ENCODE data around the gene ADGB.

ADGB gene

GRCh38 chr6:146594495-146594894 lies 4.3 kb upstream of the ADGB start:
- no peak overlapping the region for H3K4me3 Mint-ChIP-seq
- H3K27ac Mint-ChIP-seq, result no peak overlapping the region
- H3K27me3 Mint-ChIP-seq, result peaks cover 10% of the 10 kb centered on the region
- no peaks in the 10 kb centered on the region for H3K9me3 Mint-ChIP-seq
- H3K4me1 Mint-ChIP-seq (ENCODE audit: low read depth), result peaks cover 5% of the 10 kb centered on the region
- no peaks in the 10 kb centered on the region for H3K36me3 Mint-ChIP-seq (ENCODE audit: low read depth)

GRCh38 chr6:146595972-146596731 lies 2.6 kb upstream of the ADGB start:
- Mint-ChIP-seq H3K4me3 (no peak overlapping the region), H3K4me1 (ENCODE audit: low read depth) (peaks cover 5% of the 10 kb centered on the region), H3K27ac (no peak overlapping the region), H3K27me3 (peaks cover 21% of the 10 kb centered on the region), H3K9me3 (no peaks in the 10 kb centered on the region), H3K36me3 (ENCODE audit: low read depth) (no peaks in the 10 kb centered on the region)

GRCh38 chr6:146601352-146601751 lies 2.6 kb downstream of the ADGB start:
- Mint-ChIP-seq H3K4me3 (no peak overlapping the region), H3K4me1 (ENCODE audit: low read depth) (peaks cover 5% of the 10 kb centered on the region)

DNA sequence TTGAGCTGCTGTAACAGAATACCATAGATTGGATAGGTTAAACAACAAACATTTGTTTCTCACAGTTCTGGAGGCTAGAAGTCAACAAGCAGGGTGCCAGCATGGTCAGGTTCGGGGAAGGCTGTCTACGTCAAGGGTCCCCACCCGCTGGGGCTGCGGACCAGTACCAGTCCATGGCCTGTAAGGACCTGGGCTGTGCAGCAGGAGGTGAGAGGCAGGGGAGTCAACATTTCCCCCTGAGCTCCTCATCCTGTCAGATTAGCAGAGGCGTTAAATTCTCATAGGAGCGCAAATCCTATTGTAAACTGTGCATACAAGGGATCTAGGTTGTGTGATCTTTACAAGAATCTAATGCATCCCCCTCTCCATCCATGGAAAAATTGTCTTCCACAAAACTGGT lies 3.8 kb downstream of the ADGB start:
- Mint-ChIP-seq H3K4me1 (ENCODE audit: low read depth) (peaks cover 5% of the 10 kb centered on the region), H3K27ac (no peak overlapping the region), H3K36me3 (ENCODE audit: low read depth) (no peaks in the 10 kb centered on the region), H3K4me3 (no peak overlapping the region), H3K27me3 (peaks cover 21% of the 10 kb centered on the region), H3K9me3 (no peaks in the 10 kb centered on the region)

More at GRCh38 chr6:146601352-146601751, 2.6 kb downstream of the ADGB start:
- Mint-ChIP-seq H3K9me3 (no peaks in the 10 kb centered on the region), H3K36me3 (ENCODE audit: low read depth) (no peaks in the 10 kb centered on the region), H3K27ac (no peak overlapping the region), H3K27me3 (peaks cover 21% of the 10 kb centered on the region)

- H3K4me1 Mint-ChIP-seq (ENCODE audit: low read depth), result no peaks in the 10 kb centered on the region
- no peak overlapping the region for H3K4me3 Mint-ChIP-seq
- H3K27ac Mint-ChIP-seq, result no peak overlapping the region
- no peaks in the 10 kb centered on the region for H3K36me3 Mint-ChIP-seq (ENCODE audit: low read depth)
- H3K27me3 Mint-ChIP-seq, result no peaks in the 10 kb centered on the region
- no peaks in the 10 kb centered on the region for H3K9me3 Mint-ChIP-seq
These were observed 15.2 kb downstream of the ADGB start for GRCh38 chr6:146613947-146614346.

DNA sequence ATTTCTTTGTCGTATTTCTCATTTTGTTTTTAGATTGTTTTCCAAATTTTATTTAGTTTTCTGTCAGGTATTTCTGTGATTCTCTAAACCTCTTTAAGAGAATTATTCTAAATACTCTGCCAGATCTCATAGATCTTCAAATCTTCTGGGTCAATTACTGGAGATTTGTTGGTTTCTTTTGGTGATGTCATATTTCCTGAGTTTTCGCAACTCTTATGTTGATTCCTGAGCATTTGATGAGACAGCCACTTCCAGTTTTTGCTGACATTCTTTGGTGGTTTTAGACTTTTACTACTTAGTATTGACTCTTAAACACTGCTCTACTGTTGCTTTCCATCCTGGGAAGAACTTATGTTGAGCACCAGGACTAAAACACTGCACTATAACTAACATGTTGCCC lies 21.9 kb downstream of the ADGB start:
- H3K4me3 Mint-ChIP-seq, result no peak overlapping the region
- H3K27me3 Mint-ChIP-seq, result no peaks in the 10 kb centered on the region
- H3K27ac Mint-ChIP-seq, result no peak overlapping the region
- no peaks in the 10 kb centered on the region for H3K4me1 Mint-ChIP-seq (ENCODE audit: low read depth)
- H3K9me3 Mint-ChIP-seq, result peaks cover 8% of the 10 kb centered on the region
- no peaks in the 10 kb centered on the region for H3K36me3 Mint-ChIP-seq (ENCODE audit: low read depth)

DNA sequence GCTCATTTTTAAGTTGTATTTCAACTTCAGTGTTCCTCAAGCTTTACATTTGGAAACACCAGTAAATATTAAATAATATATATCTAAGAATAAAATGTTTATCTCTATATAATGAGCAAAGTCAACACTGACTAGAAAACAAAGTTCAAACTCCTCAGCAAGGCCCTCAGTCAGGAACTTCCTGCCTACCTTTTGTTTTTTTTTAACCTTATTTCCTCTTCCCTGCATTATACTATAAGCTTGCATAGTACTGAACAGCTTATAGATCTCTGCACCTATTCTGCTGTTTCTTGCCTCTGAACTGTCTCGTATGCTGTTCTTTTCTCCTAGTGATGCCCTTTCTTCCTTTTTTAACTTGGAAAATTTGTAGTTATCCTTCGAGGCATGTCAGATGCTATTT lies 29.6 kb downstream of the ADGB start:
- H3K4me3 Mint-ChIP-seq, result no peak overlapping the region
- no peaks in the 10 kb centered on the region for H3K36me3 Mint-ChIP-seq (ENCODE audit: low read depth)
- no peak overlapping the region for H3K27ac Mint-ChIP-seq

DNA sequence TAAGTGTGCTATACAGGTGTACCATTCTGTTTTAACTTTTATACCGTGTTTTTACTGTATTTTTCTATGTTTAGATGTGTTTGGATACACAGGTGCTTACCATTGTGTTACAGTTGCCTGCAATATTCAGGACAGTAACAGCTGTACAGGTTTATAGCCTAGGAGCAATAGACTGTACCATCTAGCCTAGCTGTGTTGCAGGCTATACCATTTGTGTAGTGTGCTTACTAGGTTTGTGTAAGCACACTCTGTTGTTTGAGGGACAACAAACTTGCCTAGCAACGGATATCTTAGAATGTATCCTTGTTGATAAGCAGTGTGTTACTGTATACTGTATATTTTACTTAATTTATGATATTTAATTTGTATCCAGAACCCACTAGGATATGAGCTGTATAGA lies 35.2 kb downstream of the ADGB start:
- Mint-ChIP-seq H3K36me3 (ENCODE audit: low read depth) (no peaks in the 10 kb centered on the region), H3K4me1 (ENCODE audit: low read depth) (no peaks in the 10 kb centered on the region), H3K27me3 (peaks cover 9% of the 10 kb centered on the region), H3K4me3 (no peak overlapping the region), H3K27ac (no peak overlapping the region), H3K9me3 (no peaks in the 10 kb centered on the region)

More for the DNA sequence above, 29.6 kb downstream of the ADGB start:
- Mint-ChIP-seq H3K9me3 (no peaks in the 10 kb centered on the region), H3K27me3 (peaks cover 9% of the 10 kb centered on the region), H3K4me1 (ENCODE audit: low read depth) (no peaks in the 10 kb centered on the region)

GRCh38 chr6:146635165-146635564 lies 36.4 kb downstream of the ADGB start:
- Mint-ChIP-seq H3K9me3 (no peaks in the 10 kb centered on the region), H3K36me3 (ENCODE audit: low read depth) (no peaks in the 10 kb centered on the region), H3K27me3 (peaks cover 9% of the 10 kb centered on the region), H3K4me3 (no peak overlapping the region), H3K4me1 (ENCODE audit: low read depth) (no peaks in the 10 kb centered on the region), H3K27ac (no peak overlapping the region)

DNA sequence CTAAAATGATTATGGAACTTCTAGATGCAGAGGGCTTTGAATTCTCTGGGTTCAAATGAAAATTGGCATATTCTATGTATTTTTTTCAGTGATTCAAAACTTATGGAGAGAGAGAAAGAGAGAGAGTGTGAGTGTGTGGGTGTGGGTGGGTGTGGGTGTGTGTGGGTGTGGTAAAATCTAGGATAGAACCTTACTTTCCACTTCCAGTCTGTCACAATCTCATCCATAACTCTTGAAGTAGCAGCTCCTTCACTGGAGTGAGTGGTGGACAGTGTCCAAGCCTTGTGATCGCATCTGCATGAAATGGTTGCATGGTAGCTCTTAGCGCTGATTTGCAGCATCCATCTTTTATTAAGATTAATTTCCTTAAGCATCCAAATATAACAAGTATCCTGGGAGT lies 37.7 kb downstream of the ADGB start:
- Mint-ChIP-seq H3K4me3 (no peak overlapping the region), H3K4me1 (ENCODE audit: low read depth) (no peaks in the 10 kb centered on the region), H3K27me3 (peaks cover 9% of the 10 kb centered on the region), H3K9me3 (no peaks in the 10 kb centered on the region), H3K36me3 (ENCODE audit: low read depth) (no peaks in the 10 kb centered on the region), H3K27ac (no peak overlapping the region)

- H3K27ac Mint-ChIP-seq, result no peak overlapping the region
- no peaks in the 10 kb centered on the region for H3K9me3 Mint-ChIP-seq
- no peaks in the 10 kb centered on the region for H3K27me3 Mint-ChIP-seq
- H3K4me1 Mint-ChIP-seq (ENCODE audit: low read depth), result no peaks in the 10 kb centered on the region
- H3K36me3 Mint-ChIP-seq (ENCODE audit: low read depth), result no peaks in the 10 kb centered on the region
- H3K4me3 Mint-ChIP-seq, result no peak overlapping the region
These were observed 44.1 kb downstream of the ADGB start for GRCh38 chr6:146642921-146643320.

- Mint-ChIP-seq H3K4me1 (ENCODE audit: low read depth) (no peaks in the 10 kb centered on the region), H3K36me3 (ENCODE audit: low read depth) (no peaks in the 10 kb centered on the region), H3K27ac (no peak overlapping the region), H3K27me3 (no peaks in the 10 kb centered on the region), H3K4me3 (no peak overlapping the region), H3K9me3 (peaks cover 3% of the 10 kb centered on the region)
These were observed 52.2 kb downstream of the ADGB start for GRCh38 chr6:146650799-146651481.

GRCh38 chr6:146651482-146651863 lies 52.7 kb downstream of the ADGB start:
- no peaks in the 10 kb centered on the region for H3K4me1 Mint-ChIP-seq (ENCODE audit: low read depth)
- no peaks in the 10 kb centered on the region for H3K27me3 Mint-ChIP-seq
- no peak overlapping the region for H3K4me3 Mint-ChIP-seq
- H3K9me3 Mint-ChIP-seq, result peaks cover 3% of the 10 kb centered on the region
- no peaks in the 10 kb centered on the region for H3K36me3 Mint-ChIP-seq (ENCODE audit: low read depth)
- H3K27ac Mint-ChIP-seq, result no peak overlapping the region

DNA sequence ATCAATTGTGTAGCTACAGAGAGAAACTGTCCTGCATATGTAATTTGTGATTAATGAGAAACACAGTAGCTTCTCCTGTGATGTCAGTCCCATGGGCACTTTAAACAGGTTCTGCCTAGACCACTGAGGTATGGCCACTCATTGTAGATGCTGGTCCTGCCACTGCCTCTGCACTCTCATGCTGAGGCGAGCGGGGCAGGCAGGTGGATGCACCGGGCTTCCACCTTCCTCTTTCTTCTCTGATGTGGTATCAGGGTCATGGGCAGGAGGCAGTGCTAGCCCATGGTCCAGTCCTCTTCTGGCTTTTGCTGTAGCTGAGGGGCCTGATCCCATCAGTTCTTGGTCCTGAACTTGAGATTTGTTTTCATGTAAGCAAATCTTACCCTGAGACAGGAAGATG lies 58.7 kb downstream of the ADGB start:
- Mint-ChIP-seq H3K27ac (no peak overlapping the region), H3K4me1 (ENCODE audit: low read depth) (no peaks in the 10 kb centered on the region), H3K36me3 (ENCODE audit: low read depth) (no peaks in the 10 kb centered on the region), H3K4me3 (no peak overlapping the region), H3K27me3 (no peaks in the 10 kb centered on the region), H3K9me3 (no peaks in the 10 kb centered on the region)

GRCh38 chr6:146664871-146665360 lies 66.1 kb downstream of the ADGB start:
- no peaks in the 10 kb centered on the region for H3K4me1 Mint-ChIP-seq (ENCODE audit: low read depth)

More at GRCh38 chr6:146664871-146665360, 66.1 kb downstream of the ADGB start:
- H3K27me3 Mint-ChIP-seq, result no peaks in the 10 kb centered on the region
- no peak overlapping the region for H3K4me3 Mint-ChIP-seq
- H3K27ac Mint-ChIP-seq, result no peak overlapping the region
- H3K9me3 Mint-ChIP-seq, result no peaks in the 10 kb centered on the region
- H3K36me3 Mint-ChIP-seq (ENCODE audit: low read depth), result no peaks in the 10 kb centered on the region

Data from stimulated activated naive CD8-positive, alpha-beta T cell treated with anti-CD3 and anti-CD28 coated beads, Interleukin-15, Interleukin-2, amounts not matched to agents 100 ng/mL and 50 ng/mL, for 24 hours (primary cell).